Stimulated activated CD8-positive, alpha-beta memory T cell treated with anti-CD3 and anti-CD28 coated beads, Interleukin-12 subunit alpha, Interleukin-12 subunit beta, amount 100 ng/mL, for 24 hours (primary cell): ENCODE data around the gene ARHGEF4.
"Not testable (repeated sequence)": the region's sequence is repeated elsewhere in the genome, so short reads cannot be mapped to it uniquely, and the experiment has no call there.

Source experiments
- DNase-seq: peaks from one replicate; pipeline ENCODE4 v3.0.0-alpha.2; 2020; ENCODE audit errors: extremely low read depth

ARHGEF4 gene

GRCh38 chr2:131049150-131049718, 212.5 kb downstream of the ARHGEF4 start:
- DNase-seq = no peak

DNA sequence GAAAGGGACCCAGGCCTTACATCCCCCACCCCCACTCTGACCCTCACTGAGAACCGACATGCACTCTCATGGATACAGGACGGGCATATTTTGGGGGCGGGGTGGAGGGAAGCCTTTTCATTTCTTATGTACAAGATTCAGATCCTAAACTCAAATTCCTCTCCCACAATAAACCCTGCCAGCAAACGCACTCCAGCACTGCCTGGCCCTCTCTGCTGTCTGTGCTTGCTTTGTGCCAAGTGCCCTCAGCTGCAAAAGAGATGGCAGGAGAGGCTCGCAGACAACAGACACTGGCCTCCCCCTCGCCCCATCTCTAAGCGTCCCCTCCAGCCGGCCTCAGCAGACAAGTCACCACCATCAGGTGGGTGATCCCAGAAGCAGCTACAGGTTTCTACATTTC, 214.2 kb downstream of the ARHGEF4 start:
- DNase-seq = no peak

GRCh38 chr2:131052741-131053263, 216.1 kb downstream of the ARHGEF4 start:
- no peak for DNase-seq

DNA sequence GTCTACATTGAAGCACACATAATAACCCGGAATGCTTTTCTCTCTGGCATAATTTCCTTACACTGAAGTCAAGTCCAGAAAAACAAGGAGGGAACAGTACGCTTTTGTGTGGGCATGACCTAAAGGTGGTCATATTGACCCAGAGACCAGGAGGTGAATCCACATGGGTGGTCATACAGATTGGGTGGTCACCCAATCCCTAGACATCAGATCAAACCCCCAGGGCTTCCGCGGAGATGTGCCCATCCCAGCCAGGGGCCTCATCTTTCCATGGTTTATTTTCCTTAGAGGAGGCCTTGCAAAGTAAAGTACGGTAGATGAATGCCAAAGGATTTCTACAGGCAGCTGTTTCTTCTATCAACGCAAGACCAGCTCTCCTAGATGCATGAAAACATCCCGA, 217.8 kb downstream of the ARHGEF4 start:
- DNase-seq = no peak

DNA sequence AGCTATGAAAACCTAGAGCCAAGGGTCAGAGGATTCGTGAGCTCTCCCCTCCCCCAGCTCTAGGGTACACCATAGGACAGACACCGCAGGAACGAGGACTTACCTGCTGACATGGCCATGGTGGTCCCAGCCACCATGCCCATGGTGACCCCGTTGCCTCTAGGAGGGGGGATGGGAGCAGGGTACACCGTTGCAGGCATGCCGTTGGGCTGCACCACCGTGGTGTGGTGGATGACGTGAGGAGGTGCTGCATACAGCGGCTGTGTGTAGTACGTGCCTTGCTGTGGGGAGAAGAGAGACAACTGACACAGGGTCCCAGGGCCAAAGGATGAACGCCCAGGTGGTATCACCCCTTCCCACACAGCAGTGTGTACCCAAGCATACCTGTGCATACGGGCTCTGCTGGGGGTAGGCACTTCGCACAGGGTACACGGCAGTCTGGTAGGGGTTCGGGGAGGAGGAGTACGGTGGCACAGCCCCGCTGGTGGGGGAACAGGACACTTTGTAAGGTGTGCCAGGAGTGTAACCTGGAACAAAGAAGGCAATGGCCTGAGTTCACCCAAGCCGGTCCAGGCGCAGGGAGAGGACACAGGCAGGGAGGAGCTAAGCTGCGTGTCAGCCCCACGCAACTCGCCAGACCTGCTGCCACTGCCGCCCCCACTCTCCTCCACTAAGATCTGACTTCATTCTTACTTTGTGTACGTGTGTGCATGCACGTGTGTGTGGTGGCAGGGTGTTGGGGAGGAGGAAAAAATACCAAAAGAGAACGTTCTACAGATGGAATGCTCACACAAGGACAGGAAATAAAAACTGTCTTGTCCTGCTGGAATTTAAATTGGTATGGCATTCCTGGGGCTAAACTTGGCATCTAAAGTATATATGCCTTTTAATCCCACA, 218.7 kb downstream of the ARHGEF4 start:
- DNase-seq = no peak

- no peak for DNase-seq
These were observed 219.7 kb downstream of the ARHGEF4 start for GRCh38 chr2:131056204-131056931.

DNA sequence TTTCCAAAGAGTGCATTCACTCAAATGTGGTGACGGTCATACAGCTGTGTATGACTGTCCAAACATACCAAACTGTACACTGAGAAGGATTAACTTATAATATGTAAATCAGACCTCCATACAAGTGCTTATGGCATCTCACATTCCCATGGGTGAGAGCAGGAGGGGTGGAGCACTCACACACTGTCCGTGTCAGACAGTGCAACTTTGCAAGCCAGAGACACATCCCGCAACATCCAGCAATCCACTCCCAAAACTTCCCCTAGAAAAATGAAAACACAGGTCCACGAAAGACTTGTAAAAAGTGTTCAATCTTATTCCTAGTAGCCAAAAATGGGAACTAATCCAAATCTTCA, 220.2 kb downstream of the ARHGEF4 start:
- DNase-seq = no peak

DNA sequence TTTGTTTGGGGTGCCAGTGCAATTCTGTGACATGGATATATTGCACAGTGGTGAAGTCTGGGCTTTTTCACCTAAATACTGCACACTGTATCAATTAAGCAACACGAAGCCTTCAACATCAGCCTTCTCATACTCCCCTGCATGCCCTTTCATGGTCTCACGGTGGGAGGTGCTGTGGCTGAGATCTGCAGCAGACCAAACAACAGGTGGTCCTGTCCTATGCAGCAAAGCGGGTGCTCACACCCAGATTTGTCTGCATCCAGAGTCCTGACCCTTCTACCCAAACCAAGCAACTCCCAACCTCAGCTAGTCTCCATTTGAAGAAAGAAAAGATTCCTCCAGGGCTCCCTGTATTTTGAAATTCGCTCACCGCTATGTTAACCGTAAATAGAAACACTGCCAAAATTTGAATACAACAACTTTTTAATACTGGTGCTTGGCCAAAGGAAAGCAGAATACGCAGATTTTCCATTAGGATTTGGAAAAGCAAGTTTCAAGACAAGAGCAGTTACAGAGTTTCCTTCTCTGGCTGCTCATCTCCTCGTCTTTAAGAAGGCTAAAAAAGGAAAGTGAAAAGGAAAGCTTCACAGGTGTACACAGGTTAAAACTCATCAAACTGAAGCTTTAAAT, 221.6 kb downstream of the ARHGEF4 start:
- no peak for DNase-seq

GRCh38 chr2:131058920-131059319, 222.2 kb downstream of the ARHGEF4 start:
- no peak for DNase-seq

- DNase-seq = no peak
These were observed 227.0 kb downstream of the ARHGEF4 start for GRCh38 chr2:131063501-131064283.

DNA sequence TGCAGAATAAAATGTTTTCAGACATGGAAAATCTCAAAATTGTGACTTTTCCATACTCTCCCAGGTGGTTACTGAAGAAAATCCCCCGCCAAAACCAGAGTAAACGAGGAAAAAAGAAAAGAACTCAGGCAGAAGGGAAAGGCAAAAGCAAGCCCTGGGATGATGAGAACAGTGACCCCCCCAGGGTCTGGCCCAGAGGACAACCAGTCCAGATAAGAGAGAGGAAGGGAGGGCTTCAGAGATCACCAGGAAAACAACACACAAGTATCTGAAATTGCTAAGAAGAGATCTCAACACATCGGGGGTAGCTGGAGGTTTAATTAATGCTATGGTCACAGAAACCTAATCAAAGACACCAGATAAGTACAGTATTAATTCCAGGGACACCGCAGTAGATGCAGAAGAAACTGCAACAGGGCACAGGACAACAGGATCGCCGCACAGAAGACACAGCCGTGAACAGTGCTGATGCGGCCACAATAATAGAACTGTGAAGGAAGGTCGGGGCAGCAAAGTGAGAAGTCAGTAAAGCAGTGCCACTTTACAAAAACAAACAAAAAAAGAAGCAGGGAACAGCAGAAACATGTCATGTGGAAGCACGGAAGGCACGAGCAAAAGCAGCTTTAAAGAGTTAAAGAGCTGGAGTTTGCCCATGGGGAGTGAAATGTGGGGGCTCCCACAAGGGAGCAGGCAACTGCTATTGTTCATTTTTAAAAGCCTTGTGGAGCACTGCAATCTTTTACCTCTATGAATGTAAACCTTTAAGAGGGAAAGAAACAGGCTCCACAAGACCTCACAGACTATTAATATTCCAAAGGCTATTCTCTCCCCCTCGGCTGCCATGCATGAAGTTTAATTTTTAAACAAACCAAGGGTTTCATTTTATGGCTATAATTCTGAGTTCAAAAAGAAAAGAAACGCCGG, 228.1 kb downstream of the ARHGEF4 start:
- DNase-seq = no peak

DNA sequence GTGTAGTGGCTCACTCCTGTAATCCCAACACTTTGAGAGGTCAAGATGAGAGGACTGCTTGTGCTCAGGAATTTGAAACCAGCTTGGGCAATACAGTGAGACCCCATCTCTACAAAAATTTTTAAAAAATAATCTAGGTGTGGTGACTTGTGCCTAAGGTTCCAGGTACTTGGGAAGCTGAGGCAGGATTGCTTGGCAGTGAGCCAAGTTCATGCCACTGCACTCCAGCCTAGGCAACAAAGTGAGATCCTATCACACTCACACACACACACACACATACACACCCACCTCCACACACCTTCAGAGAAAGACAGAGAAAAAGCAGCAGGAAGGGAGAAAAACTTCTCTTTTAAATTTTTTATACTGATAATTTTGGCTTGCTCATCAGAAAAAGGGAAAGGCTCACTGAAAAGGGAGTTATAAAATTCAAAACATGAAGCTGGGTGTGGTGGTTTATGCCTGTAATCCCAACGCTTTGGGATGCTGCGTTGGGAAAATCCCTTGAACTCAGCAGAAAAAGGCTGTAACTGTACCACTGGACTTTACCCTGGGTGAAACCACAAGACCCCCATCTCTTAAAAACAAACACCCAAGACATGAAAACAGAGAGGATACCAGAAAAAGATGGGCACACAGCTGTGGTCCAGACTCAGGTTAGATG, 230.9 kb downstream of the ARHGEF4 start:
- no peak for DNase-seq

DNA sequence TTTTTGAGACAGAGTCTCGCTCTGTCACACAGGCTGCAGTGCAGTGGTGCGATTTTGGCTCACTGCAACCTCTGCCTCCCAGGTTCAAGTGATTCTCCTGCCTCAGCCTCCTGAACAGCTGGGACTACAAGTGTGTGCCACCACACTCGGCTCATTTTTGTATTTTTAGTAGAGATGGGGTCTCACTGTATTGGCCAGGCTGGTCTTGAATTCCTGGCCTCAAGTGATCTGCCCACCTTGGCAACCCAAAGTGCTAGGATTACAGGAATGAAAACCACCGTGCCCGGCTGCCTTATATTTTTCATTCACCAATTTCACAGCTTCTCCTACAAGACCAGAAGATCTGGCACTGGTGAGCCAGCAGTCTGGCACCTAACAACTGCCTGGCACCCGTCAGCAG, 231.5 kb downstream of the ARHGEF4 start:
- not testable (repeated sequence) for DNase-seq

DNA sequence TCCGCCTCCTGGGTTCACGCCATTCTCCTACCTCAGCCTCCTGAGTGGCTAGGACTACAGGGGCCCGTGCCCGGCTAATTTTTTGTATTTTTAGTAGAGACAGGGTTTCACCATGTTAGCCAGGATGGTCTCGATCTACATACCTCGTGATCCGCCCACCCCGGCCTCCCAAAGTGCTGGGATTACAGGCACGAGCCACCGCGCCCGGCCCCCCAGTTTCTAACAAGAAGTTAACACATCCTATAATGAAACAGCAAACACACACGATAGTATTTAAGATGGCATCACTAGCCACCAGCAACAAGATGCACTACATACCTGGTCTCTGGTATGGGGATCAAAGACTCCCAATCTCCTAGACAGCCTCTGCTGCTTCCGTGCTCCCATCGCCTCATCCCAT, 238.9 kb downstream of the ARHGEF4 start:
- not testable (repeated sequence) for DNase-seq

- no peak for DNase-seq
These were observed 240.0 kb downstream of the ARHGEF4 start for GRCh38 chr2:131076707-131077106.

- DNase-seq = no peak
These were observed 240.6 kb downstream of the ARHGEF4 start for GRCh38 chr2:131077182-131077846.

DNA sequence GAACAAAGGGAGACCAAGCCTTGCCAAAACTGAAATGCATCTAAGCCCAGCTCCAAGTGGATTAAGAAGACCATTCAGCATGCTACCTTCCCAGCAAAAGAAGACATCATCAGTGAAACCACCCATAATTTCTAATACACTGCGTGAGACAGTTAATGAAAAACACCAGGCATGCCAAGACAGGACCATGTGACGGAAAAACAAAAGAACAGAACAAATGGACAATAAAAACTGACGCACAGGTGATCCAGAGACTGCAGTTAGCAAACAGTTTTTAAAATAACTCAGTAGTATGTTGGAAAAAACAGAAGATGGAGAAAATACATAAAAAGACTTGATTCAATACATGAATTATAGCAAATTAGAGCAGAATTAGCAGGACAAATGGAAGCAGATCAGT, 241.3 kb downstream of the ARHGEF4 start:
- no peak for DNase-seq

- not testable (repeated sequence) for DNase-seq
These were observed 243.2 kb downstream of the ARHGEF4 start for GRCh38 chr2:131079931-131080330.

GRCh38 chr2:131081190-131081589, 244.5 kb downstream of the ARHGEF4 start:
- no peak for DNase-seq
